ENCODE data around the gene FMN1.

GRCh38 chr15:33009026-33009425 is 185.5 kb downstream of the FMN1 start:
- TF ChIP-seq CTCF (IDR thresholded peaks at IDR 0.05; ENCODE audit: control extremely low read depth in 1 of 3, insufficient read depth in 1 of 3, low read depth in 1 of 3, low read length in 3 of 3), result no peak
- no peak for TF ChIP-seq GABPA (IDR thresholded peaks at IDR 0.05; ENCODE audit: borderline replicate concordance, insufficient read depth, low read length)
- no peak for TF ChIP-seq TAF1 (IDR thresholded peaks at IDR 0.05; ENCODE audit: low read depth, low read length)
- TF ChIP-seq CEBPB (IDR thresholded peaks at IDR 0.05; ENCODE audit: low read depth, low read length), result no peak
- no peak for TF ChIP-seq E2F6 (IDR thresholded peaks at IDR 0.05)
- no peak for TF ChIP-seq NRF1 (IDR thresholded peaks at IDR 0.05; ENCODE audit: low read depth, low read length)
- TF ChIP-seq SP1 (IDR thresholded peaks at IDR 0.05; ENCODE audit: low read depth, low read length), result no peak
- TF ChIP-seq EP300 (IDR thresholded peaks at IDR 0.05; ENCODE audit: borderline replicate concordance in 1 of 2, low read depth in 2 of 2, low read length in 2 of 2), result no peak
- no peak for TF ChIP-seq POLR2A (IDR thresholded peaks at IDR 0.05; ENCODE audit: control extremely low read depth in 1 of 2, low read depth in 2 of 2, low read length in 2 of 2)
- TF ChIP-seq HDAC6 (IDR thresholded peaks at IDR 0.05; ENCODE audit: low read depth, low read length), result no peak
- no peak for TF ChIP-seq SIN3A (conservative IDR thresholded peaks at IDR 0.05 in 1 of 2, IDR thresholded peaks at IDR 0.05 in 1 of 2; ENCODE audit: low read depth in 1 of 2, low read length in 2 of 2)
- TF ChIP-seq POLR2AphosphoS5 (IDR thresholded peaks at IDR 0.05; ENCODE audit: low read depth, low read length), result no peak
- TF ChIP-seq EZH2 (IDR thresholded peaks at IDR 0.05; ENCODE audit: low read depth, low read length, severe bottlenecking), result no peak
